WERI-Rb-1 (cell line): ENCODE results near the gene FMN2.

Experiments used
- DNase-seq: peaks from one replicate; pipeline ENCODE4 v3.0.0-alpha.2; 2020
- H3K27ac ChIP-seq: fragments of 250-450 bp; sonication (Bioruptor Pico); 2 replicates; pipeline ENCODE4 v1.5.1; 2020; ENCODE audit warnings: mild to moderate bottlenecking, moderate library complexity
- H3K27me3 ChIP-seq: fragments of 250-450 bp; sonication (Bioruptor Pico); 2 replicates; pipeline ENCODE4 v1.5.1; 2021; ENCODE audit warnings: mild to moderate bottlenecking, low read depth, moderate library complexity; ENCODE audit not compliant: insufficient read depth, severe bottlenecking
- H3K36me3 ChIP-seq: fragments of 250-450 bp; sonication (Bioruptor Pico); 2 replicates; pipeline ENCODE4 v1.5.1; 2020; ENCODE audit warnings: mild to moderate bottlenecking, moderate library complexity
- H3K4me3 ChIP-seq: 2 replicates; pipeline ENCODE4 v1.5.1; 2011; ENCODE audit warnings: low read depth, mild to moderate bottlenecking, control low read depth, low read length
- H3K9me3 ChIP-seq: fragments of 250-450 bp; sonication (Bioruptor Pico); 2 replicates; pipeline ENCODE4 v1.5.1; 2021; ENCODE audit warnings: mild to moderate bottlenecking, moderate library complexity; ENCODE audit not compliant: severe bottlenecking
- CTCF ChIP-seq: IDR thresholded peaks from 2 replicates; pipeline ENCODE4 v1.5.1; 2011; ENCODE audit warnings: low read depth, mild to moderate bottlenecking, control low read depth, inconsistent platforms, low read length

The FMN2 gene

GRCh38 chr1:240190881-240191401 is 99.3 kb downstream of the FMN2 start:
- H3K36me3 ChIP-seq: peaks cover 69% of the 10 kb centered on the region
- H3K9me3 ChIP-seq: no peaks in the 10 kb centered on the region
- H3K4me3 ChIP-seq: no peak overlapping the region
- no peak for TF ChIP-seq CTCF
- no peaks in the 10 kb centered on the region for H3K27me3 ChIP-seq
- H3K27ac ChIP-seq: no peak overlapping the region
- no peak for DNase-seq

- DNase-seq: no peak
- H3K9me3 ChIP-seq: no peaks in the 10 kb centered on the region
- H3K27me3 ChIP-seq: no peaks in the 10 kb centered on the region
- peaks cover 75% of the 10 kb centered on the region for H3K36me3 ChIP-seq
- no peak overlapping the region for H3K4me3 ChIP-seq
- H3K27ac ChIP-seq: no peak overlapping the region
- TF ChIP-seq CTCF: no peak
Observed at GRCh38 chr1:240192851-240193250, 101.2 kb downstream of the FMN2 start.

- H3K27ac ChIP-seq: no peak overlapping the region
Observed at GRCh38 chr1:240193679-240194078, 102.0 kb downstream of the FMN2 start.

GRCh38 chr1:240194120-240194519 is 102.4 kb downstream of the FMN2 start:
- no peak for DNase-seq
- H3K9me3 ChIP-seq: no peaks in the 10 kb centered on the region
- no peak for TF ChIP-seq CTCF
- H3K4me3 ChIP-seq: no peak overlapping the region
- peaks cover 78% of the 10 kb centered on the region for H3K36me3 ChIP-seq
- no peak overlapping the region for H3K27ac ChIP-seq
- no peaks in the 10 kb centered on the region for H3K27me3 ChIP-seq

More at GRCh38 chr1:240193679-240194078, 102.0 kb downstream of the FMN2 start:
- no peak for DNase-seq
- no peak overlapping the region for H3K4me3 ChIP-seq
- no peaks in the 10 kb centered on the region for H3K9me3 ChIP-seq
- H3K36me3 ChIP-seq: peaks cover 78% of the 10 kb centered on the region
- no peak for TF ChIP-seq CTCF
- no peaks in the 10 kb centered on the region for H3K27me3 ChIP-seq

GRCh38 chr1:240198376-240198775 is 106.7 kb downstream of the FMN2 start:
- no peaks in the 10 kb centered on the region for H3K9me3 ChIP-seq
- no peak overlapping the region for H3K27ac ChIP-seq
- H3K4me3 ChIP-seq: no peak overlapping the region
- no peak for TF ChIP-seq CTCF
- no peak for DNase-seq
- H3K36me3 ChIP-seq: peaks cover 71% of the 10 kb centered on the region
- H3K27me3 ChIP-seq: no peaks in the 10 kb centered on the region
